Measurements from ENCODE around the gene NPB. TPM values are rescaled to one million over a fixed set of nuclear protein-coding genes. Genes with fewer than 3 reads are reported as not detected.

NPB gene
- total and polyA plus RNA-seq, 2 of the 8 experiments (the other 6 are each of a cell fraction or from before 2014, with no cell fraction given): 1.5 to 2.5 TPM

DNA sequence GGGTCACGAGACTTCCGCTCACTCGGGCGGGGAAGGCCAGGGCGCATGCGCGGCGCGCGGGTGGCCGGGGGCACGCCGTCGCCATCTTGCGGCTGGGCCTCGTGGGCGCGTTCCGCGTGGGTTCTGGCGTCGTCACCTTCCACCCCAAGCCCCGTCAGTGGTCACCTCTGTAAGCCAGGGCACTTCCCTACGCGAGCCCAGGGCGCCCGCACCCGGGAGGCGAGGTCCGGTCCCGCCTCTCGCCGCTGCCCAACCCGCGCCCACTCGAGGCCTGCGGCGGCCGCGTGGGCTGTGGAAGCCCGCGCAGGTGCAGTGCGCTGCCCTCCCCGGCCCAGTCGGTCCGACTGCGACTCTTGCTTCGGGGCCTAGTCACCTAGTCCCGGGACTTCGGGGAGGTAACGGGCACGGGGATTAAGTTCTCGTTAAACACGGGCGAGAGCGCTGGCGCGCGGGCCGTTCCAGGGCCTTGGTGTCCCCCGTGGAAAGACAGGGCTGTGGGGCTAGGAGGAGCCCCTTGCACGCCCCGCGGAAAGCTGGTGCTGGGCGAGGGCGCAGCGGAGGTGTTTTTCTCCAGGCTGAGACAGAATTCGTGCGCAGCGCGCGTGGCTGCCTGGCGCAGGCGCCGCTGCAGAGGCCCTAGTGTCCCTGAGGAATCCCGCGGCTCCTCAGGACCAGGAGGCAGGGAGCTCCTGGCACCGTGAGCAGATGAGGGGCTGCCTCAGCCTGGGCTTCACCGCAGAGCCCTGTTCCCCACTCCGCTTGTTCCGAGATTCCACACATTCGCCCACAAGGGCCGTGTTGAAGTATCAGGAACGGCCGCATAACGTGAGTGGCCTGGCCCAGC is 30.4 kb upstream of the NPB start (continued):
- TF ChIP-seq CHD2 (IDR thresholded peaks at IDR 0.05; ENCODE audit: low read length) (no peak), POU5F1 (IDR thresholded peaks at IDR 0.05; ENCODE audit: low read depth, low read length) (no peak), POLR2AphosphoS5 (IDR thresholded peaks at IDR 0.05; ENCODE audit: low read depth, low read length) (peak; percentile 78; the same call in 1 of the 2 replicates), SAP30 (IDR thresholded peaks at IDR 0.05; ENCODE audit: insufficient read depth, insufficient replicate concordance, low read length) (no peak), FOSL1 (IDR thresholded peaks at IDR 0.05; ENCODE audit: insufficient read depth, low read depth, low read length) (no peak)
